ENCODE data around the gene CDH4.

The CDH4 gene

DNA sequence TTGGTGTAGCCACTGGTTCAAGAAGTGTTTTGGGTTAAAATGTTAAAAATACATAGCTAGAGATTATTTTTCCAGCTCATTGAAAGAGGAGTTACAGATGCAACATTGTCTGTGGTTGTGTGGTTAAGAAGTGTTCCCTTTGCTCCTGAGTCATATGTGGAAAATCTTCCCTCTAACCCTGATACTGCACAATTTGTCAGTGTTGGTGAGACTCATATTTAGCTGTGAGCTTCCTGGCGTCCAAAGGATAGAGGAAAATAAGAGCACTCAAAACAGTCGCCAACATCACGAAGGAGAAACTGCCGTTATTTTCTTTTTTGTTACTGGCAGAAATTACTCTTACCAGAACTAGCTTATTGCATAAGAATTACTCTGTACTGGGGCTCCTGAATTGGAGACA is 250.4 kb downstream of the CDH4 start:
- no peak for DNase-seq

DNA sequence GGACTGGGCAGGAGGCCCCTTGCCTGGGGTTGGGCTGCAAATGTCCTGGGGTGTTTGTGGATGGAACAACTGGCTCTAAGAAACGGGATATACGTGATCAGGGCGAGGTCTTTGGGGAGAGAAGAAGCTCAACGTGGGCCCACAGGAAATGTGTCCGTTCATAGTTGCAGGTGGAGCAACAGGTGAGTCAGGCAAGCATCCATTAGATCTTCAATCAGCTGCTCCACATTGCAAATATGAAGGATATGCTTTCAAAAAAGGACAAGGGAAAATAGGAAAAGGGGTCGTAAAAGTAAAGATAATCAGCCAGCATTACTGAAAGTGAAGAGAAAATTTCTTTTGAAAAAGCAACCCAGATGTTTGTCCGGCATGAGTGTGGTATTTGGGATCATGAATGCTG is 251.0 kb downstream of the CDH4 start:
- no peak for DNase-seq

DNA sequence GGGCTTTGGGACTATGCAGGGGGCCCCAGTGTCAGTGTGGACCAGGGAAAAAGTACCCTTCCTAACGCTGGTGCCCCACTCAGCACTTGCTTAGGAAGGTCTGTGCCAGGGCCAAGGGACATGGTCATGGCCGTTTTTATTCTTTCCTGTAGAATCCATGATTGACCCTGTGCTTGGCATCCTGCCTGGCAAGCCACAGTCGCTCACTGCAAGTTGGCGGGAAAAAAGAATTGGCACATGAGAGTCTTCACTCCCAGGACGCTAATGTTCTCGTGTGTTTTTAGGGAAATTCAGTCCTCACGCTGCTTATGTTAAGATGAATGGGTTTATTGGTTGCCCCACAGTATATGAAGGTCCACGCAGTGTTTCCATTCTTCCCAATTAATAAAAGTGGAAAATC is 253.4 kb downstream of the CDH4 start:
- no peak for DNase-seq

DNA sequence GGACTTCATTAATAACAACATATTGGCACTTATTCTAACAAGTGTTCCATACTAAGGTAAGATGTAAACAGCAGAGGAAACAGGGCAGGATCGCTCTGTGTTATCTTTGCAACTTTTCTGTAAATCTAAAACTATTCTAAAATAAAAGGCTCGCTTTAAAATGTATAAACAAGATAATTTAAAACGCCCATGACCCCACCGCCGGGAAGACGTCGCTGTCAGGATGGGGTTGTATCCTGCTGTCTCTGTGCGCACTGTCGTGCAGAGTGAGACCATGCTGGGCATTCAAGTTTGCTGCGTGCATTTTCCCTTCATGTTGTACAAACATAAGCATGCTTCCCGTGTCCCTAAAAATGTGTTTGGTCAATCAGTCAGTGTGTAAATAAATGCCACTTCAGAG is 255.7 kb downstream of the CDH4 start:
- no peak for DNase-seq

DNA sequence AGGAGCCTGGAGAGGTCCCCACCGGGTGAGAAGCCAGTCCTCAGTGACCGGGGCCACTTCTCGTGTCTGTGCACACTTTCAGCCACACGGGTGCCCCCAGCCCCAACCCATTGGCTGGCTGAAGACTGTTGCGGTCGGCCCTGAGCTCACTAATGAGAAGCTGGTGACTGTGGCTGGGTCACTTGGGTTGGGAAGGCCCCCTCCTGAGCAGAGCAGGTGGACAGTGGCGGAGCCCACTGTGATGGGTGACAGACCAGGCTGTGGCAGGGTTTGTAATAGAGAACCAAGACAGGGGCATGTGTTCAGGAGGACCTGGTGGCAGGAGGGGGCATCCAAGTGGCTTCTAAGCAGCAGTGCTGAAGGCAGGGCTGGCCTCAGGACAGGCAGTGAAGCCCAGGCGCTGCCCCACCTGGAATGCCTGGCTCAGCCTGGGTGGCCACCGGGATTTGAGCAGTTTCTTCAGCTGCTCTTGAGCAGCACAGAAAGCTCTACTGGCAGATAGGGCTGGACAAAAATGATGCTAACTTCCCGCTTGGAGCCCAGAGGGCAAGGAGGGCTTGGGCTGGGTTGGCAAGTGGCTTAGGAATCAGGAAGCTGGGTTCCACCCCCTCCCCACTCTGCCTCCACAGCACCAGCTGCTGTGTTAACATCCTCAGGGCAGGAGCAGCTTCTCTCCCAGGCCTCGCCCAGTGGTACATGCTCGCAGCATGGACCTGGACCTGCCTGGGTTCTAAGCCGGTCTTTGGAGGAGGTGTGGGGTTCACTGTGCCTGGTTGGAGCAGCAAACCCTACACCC is 256.4 kb downstream of the CDH4 start:
- DNase-seq, result no peak

DNA sequence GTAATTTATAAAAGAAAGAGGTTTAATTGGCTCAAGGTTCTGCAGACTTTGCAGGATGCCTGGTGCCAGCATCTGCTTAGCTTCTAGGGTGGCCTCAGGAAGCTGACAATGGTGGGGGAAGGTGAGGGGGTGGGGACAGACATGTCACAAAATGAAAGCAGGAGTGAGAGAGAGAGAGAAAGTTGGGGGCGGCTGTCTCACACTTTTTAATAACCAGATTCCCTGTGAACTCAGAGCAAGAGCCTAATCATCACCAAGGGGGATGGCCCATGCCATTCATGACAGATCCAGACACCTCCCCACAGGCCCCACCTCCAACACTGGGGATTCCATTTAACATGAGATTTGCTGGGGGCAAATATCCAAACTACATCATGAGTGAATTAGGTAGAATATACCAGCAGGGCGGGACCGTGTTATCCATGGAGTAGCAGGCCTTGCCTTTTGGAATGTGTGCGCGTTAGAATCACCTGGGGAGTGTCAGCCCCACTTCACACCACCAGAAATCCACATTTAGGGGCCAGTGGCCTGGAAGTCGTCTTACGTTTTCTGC is 258.8 kb downstream of the CDH4 start:
- DNase-seq, result no peak

DNA sequence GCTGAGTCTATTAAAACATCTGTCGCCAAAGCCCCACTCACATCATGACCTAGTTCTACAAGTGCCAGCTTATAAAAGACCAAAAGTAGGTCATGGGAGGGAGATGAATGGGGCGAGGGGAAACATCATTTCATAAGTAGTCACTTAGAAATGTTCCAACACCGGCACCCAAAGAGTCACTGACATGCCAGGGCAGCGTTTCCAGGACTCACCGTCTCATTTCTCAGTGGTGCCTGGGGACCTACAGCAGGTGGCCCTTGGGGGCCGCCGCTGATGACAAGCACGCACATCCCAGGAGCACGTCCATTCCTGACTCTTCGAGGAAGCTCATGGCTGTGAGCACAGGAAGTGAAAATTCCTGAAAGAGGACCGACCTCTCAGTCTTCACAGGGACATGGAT is 260.4 kb downstream of the CDH4 start:
- DNase-seq, result no peak

DNA sequence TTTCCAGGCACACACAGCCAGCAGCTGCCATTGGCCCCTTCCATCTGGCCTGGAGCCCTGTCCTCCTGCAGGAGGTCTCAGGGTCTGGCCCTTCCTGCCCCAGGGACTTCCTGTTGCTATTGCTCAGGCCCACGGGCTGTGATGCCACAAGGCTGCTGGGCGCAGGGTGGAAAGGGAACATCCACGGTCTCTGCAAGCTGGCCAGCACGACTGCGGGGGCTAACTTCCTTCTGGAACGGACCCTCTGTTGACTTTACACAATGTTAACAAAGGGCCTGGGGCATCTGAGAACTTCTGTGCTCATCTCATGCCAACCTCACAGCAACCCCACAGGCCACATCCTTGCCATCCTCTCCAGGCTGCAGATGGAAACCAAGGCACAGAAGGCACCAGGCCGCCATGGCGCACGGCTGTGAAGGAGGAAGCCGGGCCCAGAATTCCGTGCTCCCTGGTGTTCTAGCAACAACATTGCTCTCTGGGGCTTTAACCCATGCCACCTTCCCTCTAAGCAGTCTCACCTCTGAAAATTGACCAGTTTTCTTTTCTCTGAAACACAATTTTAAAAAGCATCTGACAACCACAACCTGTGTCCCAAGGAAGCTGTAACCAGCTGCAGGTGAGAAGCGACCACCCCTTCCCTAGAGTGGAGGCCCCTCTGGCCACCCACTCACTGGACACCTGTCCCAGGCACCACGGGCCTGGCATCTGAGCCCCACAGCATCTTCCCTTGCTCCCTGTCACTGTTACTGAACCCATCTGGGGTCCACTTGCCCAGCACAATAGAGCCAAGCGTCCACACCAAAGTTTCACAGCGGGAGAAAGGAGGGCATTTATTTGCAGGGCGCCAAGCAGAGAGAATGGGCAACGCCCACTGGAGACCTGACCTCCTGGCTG is 261.3 kb downstream of the CDH4 start:
- no peak for DNase-seq

DNA sequence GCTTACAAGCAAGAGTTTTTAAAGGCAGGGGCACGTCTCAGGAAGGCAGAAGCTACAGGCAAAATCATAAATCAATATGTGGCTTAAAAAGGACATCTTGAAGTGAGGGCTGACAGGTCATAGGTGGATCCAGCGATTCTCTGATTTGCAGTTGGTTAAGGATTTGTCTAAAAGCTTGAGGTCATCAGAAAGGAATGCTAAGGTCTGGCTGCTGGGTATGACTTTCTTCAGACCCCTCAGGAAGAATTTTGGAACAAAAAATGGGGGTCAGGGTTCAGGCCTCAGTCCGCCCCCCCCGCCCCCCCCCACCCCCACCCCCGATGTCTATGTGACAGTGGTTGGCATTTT is 261.9 kb downstream of the CDH4 start:
- no peak for DNase-seq

DNA sequence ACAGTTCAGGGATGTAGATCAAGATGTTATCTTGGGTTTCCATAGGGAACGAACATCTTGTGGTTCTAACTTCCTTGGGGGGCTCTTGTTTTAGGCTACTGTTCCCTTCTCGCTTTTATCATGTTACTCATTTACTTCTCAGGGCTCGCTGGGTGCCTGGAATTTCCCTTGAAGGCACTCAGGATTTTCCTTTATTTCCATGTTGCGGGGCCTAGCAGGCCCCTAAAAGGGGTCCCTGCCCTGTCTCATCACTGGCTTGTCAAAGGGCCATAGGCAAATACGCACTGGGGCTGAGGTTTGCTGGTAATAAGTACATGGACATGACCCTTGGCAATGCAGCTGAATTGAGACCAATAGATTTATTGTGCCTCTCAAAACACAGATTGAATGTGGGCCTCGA is 262.3 kb downstream of the CDH4 start:
- DNase-seq, result no peak

DNA sequence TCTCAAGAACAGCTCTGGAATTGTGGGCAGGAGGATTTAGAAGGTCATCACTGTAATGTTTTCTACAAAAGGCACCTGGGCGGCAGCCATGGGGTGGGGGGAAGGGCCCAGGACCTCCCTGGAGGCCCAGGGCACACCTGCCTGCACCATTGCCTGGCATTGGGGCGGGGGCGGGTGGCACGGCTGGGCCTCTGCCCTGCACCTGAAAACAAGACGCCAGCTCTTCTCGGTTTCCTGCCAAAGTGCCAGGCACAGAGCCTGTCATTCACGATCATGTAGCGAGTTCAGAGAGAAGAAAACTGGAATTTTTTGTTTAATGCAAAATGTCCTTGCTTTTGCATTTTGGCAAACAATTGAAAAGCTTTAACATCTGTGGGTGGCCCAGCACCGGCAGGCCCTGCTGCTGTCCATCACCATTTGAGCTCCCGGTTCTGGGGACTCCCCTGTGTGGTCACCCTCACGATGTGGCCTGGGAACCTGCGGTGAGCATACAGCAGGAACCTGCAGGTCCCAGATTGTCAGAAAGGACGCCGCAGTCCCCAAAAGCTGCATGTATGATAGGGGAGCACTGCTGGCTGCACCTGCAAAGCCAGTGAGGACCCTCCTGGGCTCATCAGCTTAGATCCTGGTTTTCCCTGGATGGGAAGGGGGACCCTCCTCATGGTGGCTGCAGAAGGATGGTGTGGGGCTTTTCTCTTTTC is 262.9 kb downstream of the CDH4 start:
- DNase-seq, result no peak

DNA sequence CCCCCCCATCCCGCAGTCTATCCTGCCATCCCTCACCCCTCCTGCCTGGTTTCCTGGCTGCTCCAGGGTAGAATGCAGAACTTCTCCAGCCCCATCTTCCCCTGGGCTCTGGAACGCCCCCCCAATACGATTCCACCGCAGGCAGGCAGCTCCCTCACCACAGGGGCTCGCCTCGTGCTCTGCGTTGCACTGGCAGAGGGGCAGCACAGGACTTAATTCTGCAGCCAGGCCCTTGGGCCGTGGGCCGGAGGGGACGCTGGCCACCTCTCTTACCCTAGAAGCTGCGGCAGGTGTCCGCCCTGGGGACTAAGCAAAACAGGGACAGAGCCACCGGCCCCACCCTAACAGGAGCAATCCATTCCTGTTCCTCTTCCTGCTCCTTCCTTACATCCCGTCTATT is 263.9 kb downstream of the CDH4 start:
- no peak for DNase-seq

DNA sequence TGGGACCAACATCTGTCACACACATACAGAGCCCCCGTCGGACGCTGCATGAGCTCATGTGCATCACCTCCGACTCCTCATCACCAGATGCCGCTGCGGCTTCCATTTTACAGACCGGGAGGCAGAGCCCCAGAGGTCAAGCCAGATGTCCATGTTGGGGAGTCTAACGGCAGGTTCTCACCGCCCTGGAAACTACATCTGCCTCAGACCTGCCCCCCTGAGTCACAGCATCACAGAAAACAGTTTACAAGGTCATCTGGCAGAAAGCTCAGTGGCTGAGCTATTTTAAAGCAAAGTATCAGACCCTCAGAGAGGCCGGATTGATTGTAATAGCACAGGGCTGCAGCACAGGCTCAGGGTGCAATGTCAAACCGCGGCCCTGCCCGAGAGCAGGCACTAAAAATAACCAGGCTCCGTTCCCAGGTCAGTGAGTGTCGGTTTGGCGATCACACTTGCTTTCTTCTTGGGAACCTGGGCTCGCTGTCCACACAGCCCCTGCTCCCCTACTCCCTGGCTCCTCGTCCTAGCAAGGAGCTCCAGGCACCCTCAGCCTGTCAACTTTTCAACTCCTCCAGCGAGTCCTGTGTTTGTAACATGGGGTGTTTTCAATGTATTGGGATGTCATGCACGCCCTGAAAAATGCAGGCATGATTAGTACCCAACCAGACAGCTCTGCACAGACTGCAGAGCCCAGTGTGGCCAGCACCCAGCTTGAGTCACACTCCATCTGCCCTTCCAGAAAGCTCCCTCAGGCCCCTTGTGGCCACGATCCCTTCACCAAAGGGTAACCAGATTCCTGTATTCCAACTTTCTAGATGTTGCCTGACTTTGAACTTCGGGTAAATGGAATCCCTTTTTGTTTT is 264.5 kb downstream of the CDH4 start:
- DNase-seq, result no peak

DNA sequence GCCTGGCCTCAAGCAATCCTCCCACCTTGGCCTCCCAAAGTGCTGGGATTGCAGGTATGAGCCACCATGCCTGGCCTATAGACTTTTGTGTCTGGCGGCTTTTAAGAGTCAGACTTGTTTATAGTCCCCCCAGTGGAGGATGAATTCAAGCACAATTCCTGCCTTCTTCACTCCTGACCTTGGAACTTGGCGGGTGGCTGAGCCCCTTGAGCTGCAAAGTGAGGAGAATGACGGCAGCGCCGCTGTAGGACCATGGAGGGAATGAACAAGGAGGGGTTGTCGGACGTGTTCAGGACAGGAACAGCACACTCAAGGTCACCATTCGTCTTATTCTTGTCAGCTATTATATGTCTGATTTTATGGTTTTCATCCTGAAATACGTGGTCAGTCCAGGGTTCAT is 265.4 kb downstream of the CDH4 start:
- DNase-seq, result no peak

DNA sequence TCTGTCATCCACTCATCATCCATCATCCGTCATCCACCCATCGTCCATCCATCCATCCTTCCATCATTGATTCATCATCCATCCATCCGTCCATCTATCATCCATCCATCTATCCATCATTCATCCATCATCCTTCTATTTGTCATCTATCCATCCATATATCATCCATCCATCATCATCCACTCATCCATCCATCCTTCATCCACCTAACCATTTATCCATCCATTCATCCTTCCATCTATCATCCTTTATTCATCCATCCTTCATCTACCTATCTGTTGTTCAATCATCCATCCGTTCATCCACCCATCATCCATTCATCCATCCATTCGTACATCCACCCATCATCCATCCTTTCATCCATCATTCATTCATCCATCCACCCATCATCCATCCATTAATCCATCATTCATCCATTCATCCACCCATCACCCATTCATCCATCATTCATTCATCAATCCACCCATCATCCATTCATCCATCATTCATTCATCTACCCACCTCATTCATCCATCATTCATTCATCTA is 266.4 kb downstream of the CDH4 start:
- DNase-seq, result no peak

DNA sequence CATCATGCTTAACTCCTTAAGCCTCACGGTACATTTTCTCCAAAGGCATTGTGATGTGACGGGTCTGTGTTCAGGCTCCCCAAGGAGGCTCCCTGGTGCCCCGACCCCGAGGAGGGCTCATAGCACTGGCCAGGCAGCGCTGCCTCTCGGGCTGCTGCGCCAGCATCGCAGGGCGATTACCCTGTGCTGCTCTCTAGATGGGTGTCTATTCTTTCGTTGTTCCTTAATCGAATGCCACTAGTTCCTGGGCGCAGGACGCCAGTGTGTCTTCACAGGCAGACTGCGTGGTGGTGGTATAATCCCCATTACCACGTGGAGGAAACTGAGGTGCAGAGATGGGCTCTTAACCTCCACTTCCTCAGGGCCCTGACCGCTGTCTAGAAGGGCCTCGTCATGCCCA is 267.4 kb downstream of the CDH4 start:
- DNase-seq, result no peak

DNA sequence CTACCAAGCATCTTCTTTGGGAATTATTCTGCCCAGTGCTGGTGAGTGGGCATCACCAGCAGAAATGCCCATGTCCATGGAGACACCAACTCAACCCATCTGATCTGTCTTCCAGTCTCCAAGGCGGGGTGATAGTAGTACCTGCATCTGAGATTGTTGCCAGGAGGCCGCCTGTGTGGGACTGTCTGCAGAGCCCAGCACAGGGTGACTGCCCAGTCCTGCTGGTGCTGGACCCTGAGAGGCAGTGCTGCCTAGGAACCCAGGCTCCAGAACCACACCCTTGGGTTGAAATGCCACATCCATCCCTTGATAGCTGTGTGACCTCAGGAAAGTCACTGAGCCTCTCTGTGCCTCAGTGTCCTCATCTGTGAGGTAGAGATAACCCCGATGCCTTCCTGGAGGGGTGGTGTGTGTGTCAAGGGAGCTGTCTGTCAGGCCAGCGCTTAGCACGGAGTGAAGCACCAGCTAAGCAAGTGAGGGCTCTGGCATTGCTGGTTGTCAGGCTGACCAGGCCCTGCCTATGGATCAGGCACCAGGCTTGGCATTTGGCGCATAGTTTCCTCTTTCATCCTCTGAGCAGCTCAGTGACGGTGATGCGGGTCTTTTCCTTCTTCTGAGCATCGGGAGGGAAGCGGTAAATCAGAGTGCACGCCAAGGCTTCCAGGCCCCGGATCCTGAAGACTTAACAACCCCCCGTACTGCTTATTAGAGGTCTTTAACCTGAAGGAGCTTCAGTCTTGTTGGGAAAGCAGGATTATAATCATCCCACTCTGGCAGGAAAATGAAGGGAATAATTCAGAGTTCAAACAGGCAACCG is 268.2 kb downstream of the CDH4 start:
- no peak for DNase-seq

DNA sequence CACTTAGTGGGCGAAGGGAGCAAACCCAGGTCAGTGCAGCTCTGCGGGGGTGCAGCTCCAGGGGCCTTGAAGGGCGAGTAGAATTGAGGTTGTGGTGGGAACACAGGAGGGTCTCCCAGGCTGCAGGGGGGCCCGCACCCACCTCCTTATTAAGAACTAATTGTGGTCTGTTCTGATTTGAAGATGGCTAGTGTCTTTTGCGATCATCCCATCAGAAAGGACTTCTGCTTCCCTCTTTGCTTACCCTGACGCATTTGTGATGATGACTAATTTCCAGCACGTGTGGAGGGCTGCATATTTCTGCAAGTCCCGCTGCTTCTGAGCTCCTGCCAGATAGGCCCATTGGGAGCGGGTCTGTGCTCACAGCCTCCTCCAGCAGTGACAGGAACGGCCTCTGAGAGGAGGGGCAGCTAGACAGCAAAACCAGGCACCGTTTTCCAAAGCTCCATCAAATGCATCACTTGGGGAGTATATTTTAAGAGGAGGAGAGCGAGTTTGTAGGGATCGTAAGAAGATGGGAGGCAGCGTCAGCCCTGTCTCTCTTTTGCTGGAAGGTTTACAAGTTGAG is 268.9 kb downstream of the CDH4 start:
- DNase-seq, result no peak

DNA sequence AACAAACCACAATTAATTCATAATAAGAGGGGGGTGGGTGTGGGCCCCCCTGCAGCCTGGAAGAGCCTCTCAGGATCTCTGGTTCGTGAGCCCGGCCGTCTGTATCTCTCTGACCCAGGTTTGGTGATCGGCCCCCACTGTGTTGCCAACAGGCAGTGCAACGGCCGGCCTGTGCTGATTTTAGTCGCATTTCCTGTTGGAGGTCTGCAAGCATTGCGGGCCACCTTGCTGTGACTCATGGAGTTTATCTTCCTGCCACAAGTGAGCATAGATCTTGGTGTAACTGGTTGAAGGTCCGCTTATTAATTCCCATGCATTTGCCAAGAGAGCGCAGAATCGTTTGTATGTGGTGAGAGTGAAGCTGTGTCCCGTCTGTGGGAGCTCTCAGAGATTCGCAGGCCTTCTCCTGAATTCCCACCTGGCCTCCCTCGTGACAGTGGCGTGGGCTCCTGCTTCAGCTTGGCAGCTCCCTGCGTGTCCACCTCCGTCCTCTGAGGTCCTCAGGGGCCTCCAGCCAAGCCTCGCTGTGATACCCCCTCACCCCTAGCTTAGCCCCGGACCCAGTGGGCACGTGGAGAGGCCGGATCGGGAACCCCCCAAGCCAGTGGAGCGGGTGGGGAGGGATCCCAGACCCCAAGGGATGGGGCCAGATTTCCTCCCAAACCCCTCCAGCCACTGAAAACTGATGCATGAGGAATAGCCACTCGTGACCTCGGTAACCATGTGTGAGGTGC is 269.8 kb downstream of the CDH4 start:
- DNase-seq, result no peak

DNA sequence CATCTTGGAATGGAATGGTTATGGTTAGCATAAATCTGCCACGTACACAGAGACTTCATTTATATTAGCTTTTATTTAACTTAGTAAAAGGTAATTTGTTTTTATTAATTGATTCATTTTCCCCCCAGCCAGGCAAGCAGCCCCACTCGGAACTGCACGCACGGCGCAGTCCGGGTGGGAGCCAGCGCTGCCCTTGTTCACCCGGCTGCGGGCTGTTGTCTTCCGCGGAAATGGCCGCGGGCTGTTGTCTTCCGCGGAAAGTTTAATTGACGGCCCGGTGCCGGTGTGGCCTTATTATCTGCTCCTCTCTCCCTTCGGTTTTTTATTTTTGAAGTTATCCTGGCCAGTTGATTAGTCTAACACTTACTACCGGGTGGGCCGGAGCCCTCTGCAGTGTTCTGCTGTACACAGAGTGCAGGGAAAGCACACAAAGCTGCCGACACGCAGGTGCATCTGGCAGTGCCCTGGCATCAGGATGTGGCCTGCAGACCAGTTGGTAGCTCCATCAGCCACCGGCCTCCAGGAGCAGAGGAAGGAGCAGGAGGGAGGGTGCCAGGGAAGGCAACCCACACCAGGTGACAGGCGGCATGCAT is 270.5 kb downstream of the CDH4 start:
- DNase-seq, result no peak
